GM18520 (cell line): ENCODE results near the gene SLC41A3.

ENCODE experiments used
- ATAC-seq: cut with Tn5 transposase; IDR thresholded peaks from one replicate; pipeline ENCODE4 v1.9.1; 2021; ENCODE audit not compliant: unreplicated experiment

Gene SLC41A3

GRCh38 chr3:126083913-126084767 is at the start of gene SLC41A3:
Gene SLC41A3, minus strand, starts transcription at chr3:126084124. Its CDS starts 15,905 bp downstream, at chr3:126068219.
- peak; percentile 91 for ATAC-seq

DNA sequence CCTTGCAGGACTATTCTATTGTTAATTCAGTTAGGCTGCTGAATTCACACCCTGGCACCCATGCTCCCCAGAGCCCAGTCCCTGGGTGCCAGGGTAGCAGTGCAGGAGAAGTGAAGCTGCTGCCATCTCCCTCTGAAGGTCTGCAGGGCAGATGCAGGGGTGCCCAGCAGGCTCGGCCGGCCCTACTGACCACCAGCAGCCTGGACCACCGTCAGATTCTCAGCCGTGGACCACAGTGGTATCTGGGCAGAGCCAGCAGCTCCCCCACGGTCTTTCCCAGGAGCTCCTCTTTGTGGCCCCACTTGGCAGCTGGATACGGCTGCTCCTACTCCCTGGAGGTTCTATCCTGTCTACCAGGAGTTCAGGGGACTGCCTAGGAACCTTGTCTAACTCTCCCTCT is 49.7 kb upstream of the SLC41A3 start:
- ATAC-seq, result no peak

GRCh38 chr3:126132751-126133511 is 49.0 kb upstream of the SLC41A3 start:
- ATAC-seq, result no peak

DNA sequence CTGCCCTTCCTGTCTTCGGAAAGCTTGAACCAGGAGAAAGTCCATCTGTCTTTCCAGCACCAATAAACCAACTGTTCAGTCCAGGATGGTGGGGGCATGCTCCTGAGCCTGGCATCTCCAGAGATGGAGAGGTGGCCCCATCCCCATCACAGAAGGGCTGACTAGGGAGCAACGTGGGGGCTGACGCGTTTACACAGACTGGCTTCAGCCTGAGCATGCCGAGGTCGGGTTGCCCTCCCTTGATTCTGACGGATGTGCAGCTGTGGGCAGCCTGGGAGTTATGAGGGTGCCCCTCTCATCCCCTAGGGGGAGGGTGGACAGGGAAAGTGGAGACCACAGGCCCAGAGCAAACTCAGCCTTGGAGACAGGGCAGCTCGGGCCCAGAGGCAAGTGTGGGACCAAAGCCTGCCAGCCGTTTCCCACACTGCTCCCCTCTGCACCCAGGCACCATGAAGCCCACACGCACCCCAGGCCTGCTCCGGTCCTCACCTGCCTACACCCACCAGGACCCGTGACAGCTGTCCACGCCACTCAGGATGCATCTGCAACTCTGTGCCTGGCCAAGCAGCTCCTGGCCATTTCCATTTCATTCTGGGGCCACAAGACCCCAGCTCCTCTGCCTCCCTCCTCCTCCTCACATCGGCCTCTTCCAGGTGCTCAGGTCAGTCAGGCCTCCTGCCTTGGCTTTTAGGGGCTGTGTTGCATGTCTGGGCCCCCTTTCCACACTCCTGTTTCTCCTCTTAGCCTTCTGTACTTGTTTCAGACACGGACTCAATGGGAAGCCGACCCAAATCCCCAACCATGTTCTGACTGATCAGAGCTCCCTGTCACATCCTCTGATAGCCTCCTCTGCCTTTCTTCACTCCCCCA is 48.2 kb upstream of the SLC41A3 start:
- no peak for ATAC-seq

DNA sequence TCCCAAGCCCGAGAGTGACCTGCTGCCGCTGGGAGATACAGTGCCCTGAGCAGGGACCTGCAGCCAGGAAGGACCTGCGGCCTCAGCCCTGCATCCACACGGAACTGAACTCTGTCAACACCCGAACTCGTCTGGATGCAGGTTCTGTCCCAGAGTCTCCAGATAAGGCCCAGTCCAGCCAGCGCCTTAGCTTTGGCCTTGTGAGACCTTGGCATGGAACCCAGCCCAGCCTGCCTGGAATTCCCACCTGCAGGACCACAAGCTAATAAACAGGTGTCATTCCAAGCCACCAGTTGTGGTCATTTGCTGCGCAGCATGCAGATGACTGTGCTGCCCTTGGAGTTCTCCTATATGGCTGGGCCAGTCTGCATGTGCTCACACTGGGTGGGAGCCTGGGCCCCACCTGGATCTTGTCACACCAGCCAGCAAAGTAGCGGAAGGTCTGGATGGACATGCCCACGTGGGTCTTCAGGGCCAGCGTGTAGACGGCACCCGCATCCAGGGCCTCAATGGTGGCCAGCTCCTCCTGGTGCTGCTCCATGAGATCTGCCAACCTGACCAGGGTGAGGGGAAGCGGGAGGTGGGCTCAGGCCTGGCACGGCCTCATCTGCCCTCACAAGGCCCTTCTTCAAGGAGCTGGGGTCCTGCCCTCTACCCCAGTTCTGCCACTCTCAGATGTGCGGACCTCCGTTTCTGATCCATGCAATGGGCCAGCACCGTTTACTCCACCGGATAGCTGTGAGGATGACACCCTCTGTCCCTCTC is 47.2 kb upstream of the SLC41A3 start:
- no peak for ATAC-seq

GRCh38 chr3:126130081-126130855 is 46.3 kb upstream of the SLC41A3 start:
- ATAC-seq, result no peak

DNA sequence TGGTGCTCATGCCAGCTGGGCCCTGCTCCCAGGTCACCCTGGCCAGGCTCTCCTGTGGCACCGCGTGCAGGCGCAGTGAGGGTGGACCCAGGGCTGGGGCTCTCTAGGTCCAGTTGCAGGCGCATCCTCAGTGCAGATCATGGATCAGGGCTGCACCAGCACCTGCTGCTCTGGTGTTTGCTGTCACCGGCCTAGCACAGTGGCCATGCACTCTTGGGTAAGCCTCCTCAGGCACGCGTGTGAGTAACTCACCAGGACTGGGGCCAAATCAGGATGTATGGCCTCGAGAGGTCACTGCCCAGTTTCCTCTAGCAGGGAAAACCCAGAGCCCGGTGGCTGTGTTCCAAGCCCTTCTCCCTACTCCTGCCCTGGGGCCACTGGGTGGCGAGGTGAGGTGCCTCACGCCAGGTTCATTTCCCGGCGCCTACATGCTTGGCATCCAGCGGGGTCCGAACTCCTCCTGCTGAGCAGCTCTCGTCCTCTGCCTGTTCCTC is 45.5 kb upstream of the SLC41A3 start:
- ATAC-seq, result no peak

DNA sequence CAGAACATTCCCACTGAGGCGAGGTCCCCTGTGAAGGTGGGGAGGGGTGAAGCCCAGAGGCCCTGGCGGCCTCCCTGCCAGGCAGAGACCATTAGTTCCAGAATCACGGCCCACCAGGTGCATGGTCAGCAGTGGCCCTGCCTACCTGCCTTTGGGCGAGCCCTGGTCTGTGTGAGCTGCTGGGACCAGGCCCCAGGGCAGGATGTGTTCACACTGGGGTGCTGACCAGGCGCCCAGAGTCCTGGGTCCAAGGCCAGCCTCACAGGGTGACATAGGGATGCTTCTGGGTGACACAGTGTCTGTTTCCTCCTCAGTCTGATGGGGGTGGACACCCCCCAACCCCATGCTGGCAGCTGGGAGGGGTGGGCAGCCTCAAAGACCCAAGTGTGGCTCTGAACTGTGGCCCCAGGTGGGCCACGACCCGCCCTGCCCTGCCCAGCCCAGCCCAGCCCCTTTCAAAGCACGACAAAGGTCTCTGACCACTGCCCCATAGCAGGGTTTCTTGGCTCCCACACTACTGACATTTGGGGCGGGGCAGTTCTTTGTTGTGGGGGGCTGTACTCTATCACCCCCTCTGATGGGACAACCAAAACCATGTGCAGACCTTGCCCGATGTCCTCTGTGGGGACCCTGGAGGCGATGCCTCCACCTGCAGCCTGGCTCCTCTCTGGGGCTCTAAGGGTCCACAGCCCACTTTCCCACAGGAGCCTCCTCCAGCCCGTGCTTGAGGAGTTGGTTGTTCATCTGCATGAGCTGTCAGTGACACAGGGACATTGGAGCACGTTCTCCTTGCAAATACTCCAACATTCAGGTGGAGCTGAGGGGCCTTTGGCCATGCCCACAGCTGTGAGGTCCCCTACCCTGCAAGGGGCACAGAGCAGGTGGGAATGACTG is 44.8 kb upstream of the SLC41A3 start:
- no peak for ATAC-seq

- ATAC-seq, result no peak
These were observed 44.0 kb upstream of the SLC41A3 start for GRCh38 chr3:126127904-126128303.

DNA sequence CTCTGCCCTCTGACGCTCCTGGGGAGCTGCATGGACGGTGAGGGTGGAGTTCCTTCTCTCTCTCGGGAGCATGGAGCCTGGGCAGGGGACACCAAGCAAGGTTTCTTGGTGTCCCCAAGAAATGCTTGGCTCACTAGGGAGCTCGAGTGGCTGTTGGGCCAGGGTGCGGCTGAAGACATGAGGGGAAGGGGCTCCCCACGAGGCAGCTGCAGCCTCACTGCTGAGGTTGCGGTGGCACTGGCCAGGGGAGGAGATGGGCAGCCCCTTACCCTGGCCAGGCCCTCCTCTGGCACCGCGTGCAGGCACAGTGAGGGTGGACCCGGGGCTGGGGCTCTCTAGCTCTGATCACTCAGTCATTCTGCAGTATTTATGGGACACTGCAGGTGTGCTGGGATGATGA is 43.5 kb upstream of the SLC41A3 start:
- ATAC-seq, result no peak

DNA sequence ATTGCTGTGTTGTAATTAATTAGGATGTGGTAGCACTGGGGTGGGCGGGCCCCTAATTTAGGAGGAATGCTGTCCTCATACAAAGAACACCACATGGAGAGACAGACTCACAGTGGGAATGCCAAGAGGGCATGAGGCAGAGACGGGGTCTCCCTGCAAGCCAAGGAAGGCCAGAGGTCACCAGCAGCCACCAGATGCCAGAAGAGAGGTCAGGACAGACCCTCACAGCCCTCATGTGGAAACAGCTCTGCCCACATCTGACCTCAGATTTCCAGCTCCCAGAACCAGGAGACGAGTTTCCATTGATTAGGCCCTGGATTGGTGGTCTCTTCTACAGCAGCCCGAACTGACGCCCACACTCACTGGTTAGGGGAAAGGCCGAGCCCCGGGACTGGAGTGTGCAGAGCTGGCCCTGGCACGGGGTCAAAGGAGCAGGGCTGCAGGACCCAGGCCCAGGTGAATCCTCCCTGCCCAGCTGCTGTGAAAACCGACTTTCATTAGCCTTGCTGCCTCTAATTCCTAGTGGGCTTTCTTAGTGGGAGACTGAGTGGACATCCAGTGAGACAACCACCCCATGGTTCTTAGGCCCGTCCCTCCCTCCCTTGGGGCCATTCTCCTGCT is 43.0 kb upstream of the SLC41A3 start:
- no peak for ATAC-seq

DNA sequence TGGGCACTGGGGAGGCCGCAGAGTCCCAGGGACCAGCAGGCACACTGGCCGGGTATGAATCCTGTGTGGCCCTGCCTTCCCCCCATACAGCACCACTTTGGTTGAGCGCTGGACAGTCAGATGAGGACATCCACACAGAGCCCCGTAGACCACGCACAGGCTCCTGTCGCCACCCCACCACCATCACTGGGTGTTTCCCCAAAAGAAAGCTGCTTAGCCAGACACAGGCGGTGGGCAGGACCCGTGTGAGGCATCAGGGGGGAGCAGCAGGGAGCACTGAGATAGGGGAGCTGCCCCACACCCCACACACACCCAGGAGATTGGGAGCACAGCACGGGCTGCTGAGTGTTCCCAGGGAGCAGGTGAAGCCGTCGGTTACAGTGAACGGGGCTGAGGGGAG is 42.4 kb upstream of the SLC41A3 start:
- no peak for ATAC-seq

DNA sequence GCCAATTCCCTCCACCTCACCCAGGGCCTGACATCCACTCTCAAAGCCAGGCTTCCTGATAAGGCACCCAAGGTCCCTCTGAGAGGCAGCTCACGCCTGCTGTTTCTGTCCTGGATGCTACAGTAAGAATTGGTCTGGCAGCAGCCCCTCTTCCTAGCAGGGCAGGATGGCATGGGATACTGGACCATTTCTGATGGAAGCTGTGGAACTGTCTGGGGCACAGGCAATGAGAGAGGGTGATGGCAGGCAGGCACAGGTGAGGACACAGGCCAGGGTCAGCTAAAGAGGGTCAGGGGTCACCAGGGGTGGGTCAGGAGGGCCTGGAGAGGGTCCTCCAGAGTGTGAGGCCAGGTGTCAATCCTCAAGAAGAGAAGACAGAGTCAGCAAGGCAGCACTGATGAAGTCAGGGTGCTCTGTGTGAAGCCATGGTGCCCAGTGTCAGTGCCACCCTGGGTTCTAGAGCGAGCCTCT is 41.9 kb upstream of the SLC41A3 start:
- no peak for ATAC-seq

GRCh38 chr3:126125341-126125740 is 41.4 kb upstream of the SLC41A3 start:
- ATAC-seq, result no peak

GRCh38 chr3:126124896-126125295 is 41.0 kb upstream of the SLC41A3 start:
- ATAC-seq, result no peak

- ATAC-seq, result no peak
These were observed 40.4 kb upstream of the SLC41A3 start for GRCh38 chr3:126124148-126124868.

DNA sequence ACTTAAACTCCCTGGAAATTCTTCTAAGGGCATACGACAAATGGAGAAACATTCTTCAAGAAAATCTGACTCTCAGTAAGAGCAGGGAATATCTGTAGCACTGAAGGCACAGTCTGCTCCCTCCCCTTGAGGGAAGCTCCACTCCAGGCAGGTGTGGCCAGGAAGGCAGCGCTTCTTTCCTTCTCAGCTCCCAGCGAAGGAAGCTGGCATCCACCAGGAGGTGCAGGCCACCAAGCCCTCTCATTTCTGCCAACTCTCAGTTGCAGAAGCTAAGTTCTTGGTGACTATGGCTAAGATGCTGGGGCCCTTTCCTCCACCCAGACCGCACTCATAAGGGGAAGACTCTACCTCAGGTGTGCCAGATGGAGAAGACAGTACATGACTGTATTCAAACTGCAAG is 37.7 kb upstream of the SLC41A3 start:
- ATAC-seq, result no peak
